Urothelium cell line (cell line): ENCODE data around the gene COQ6.
"Not testable (repeated sequence)": the region's sequence is repeated elsewhere in the genome, so short reads cannot be mapped to it uniquely, and the experiment has no call there.

Experiments used
- DNase-seq: peaks from one replicate; pipeline ENCODE4 v3.0.0; 2011; ENCODE audit warnings: low spot score, mixed read lengths
- FAIRE-seq: peaks from 2 replicates; lab custom pipeline; 2011; peaks lifted over from hg19 to GRCh38; lab: Jason Lieb, UNC

COQ6 gene

GRCh38 chr14:73949752-73950734 lies at the start of gene COQ6, which contains the start of gene FAM161B:
Gene COQ6, plus strand, starts transcription at chr14:73950302. Its CDS starts 31 bp downstream, at chr14:73950333.
Gene FAM161B, minus strand, starts transcription at chr14:73950094. Its CDS starts 68 bp downstream, at chr14:73950026.
- FAIRE-seq (peak; percentile 99), DNase-seq (peak; percentile 100)

- DNase-seq (no peak), FAIRE-seq (no peak)
These were observed 47.1 kb upstream of the COQ6 start for GRCh38 chr14:73903028-73903427.

GRCh38 chr14:73909681-73910080 lies 40.4 kb upstream of the COQ6 start:
- FAIRE-seq: peak; percentile 9
- DNase-seq: no peak

GRCh38 chr14:73913256-73913655 lies 36.8 kb upstream of the COQ6 start:
- DNase-seq: no peak
- peak; percentile 30 for FAIRE-seq

GRCh38 chr14:73916324-73916723 lies 33.8 kb upstream of the COQ6 start:
- no peak for DNase-seq

GRCh38 chr14:73919457-73919856 lies 30.6 kb upstream of the COQ6 start:
- not testable (repeated sequence) for FAIRE-seq, DNase-seq

More at GRCh38 chr14:73916324-73916723, 33.8 kb upstream of the COQ6 start:
- FAIRE-seq: peak; percentile 46

- DNase-seq (no peak), FAIRE-seq (no peak)
These were observed 25.8 kb upstream of the COQ6 start for GRCh38 chr14:73924337-73924736.

- FAIRE-seq (peak; percentile 37), DNase-seq (peak; percentile 65)
These were observed 14.4 kb upstream of the COQ6 start for GRCh38 chr14:73935666-73936065.

- peak; percentile 58 for FAIRE-seq
- no peak for DNase-seq
These were observed 13.6 kb upstream of the COQ6 start for GRCh38 chr14:73936548-73936947.

- peak; percentile 13 for FAIRE-seq
- DNase-seq: no peak
These were observed 13.1 kb upstream of the COQ6 start for GRCh38 chr14:73937012-73937411.

- DNase-seq (no peak), FAIRE-seq (no peak)
These were observed 7.9 kb upstream of the COQ6 start for GRCh38 chr14:73942180-73942579.

- DNase-seq (no peak), FAIRE-seq (peak; percentile 52)
These were observed 7.0 kb upstream of the COQ6 start for GRCh38 chr14:73943083-73943482.

- FAIRE-seq: no peak
- DNase-seq: no peak
These were observed 5.5 kb upstream of the COQ6 start for GRCh38 chr14:73944432-73945158.

- DNase-seq (no peak), FAIRE-seq (no peak)
These were observed 4.9 kb upstream of the COQ6 start for GRCh38 chr14:73945159-73945670.

GRCh38 chr14:73953731-73954130 lies 3.6 kb downstream of the COQ6 start:
- DNase-seq (no peak), FAIRE-seq (peak; percentile 66)

GRCh38 chr14:73955674-73956073 lies 5.6 kb downstream of the COQ6 start:
- FAIRE-seq (no peak), DNase-seq (no peak)

GRCh38 chr14:73958591-73958990 lies 8.5 kb downstream of the COQ6 start:
- peak; percentile 75 for FAIRE-seq

GRCh38 chr14:73961192-73961591 lies 11.1 kb downstream of the COQ6 start:
- FAIRE-seq (peak; percentile 46), DNase-seq (no peak)

More at GRCh38 chr14:73958591-73958990, 8.5 kb downstream of the COQ6 start:
- DNase-seq: no peak

GRCh38 chr14:73965216-73965615 lies 15.1 kb downstream of the COQ6 start:
- DNase-seq: no peak
- FAIRE-seq: peak; percentile 95

GRCh38 chr14:73968885-73969284 lies 18.8 kb downstream of the COQ6 start:
- DNase-seq (no peak), FAIRE-seq (no peak)

GRCh38 chr14:73973497-73973896 lies 23.4 kb downstream of the COQ6 start:
- peak; percentile 96 for FAIRE-seq
- DNase-seq: no peak
